ENCODE data around the gene JPH4.

The JPH4 gene

GRCh38 chr14:23580152-23580926 is 1.7 kb upstream of the JPH4 start:
- POLR2A ChIA-PET, result no interaction called here
- TF ChIP-seq, protein P1, sequence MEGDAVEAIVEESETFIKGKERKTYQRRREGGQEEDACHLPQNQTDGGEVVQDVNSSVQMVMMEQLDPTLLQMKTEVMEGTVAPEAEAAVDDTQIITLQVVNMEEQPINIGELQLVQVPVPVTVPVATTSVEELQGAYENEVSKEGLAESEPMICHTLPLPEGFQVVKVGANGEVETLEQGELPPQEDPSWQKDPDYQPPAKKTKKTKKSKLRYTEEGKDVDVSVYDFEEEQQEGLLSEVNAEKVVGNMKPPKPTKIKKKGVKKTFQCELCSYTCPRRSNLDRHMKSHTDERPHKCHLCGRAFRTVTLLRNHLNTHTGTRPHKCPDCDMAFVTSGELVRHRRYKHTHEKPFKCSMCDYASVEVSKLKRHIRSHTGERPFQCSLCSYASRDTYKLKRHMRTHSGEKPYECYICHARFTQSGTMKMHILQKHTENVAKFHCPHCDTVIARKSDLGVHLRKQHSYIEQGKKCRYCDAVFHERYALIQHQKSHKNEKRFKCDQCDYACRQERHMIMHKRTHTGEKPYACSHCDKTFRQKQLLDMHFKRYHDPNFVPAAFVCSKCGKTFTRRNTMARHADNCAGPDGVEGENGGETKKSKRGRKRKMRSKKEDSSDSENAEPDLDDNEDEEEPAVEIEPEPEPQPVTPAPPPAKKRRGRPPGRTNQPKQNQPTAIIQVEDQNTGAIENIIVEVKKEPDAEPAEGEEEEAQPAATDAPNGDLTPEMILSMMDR (IDR thresholded peaks at IDR 0.05; ENCODE audit: control extremely low read depth, extremely low read depth, low read depth, missing control alignments), result no peak
- DNase-seq (ENCODE audit: extremely low spot score), result no peak
- CTCF ChIA-PET, result interaction anchor here (0.7 to 2.5 kb wide), 5 partner anchors 9 to 52 kb away, joined by 3 to 12 read pairs (median 4); no protein-coding TSS in a partner anchor

DNA sequence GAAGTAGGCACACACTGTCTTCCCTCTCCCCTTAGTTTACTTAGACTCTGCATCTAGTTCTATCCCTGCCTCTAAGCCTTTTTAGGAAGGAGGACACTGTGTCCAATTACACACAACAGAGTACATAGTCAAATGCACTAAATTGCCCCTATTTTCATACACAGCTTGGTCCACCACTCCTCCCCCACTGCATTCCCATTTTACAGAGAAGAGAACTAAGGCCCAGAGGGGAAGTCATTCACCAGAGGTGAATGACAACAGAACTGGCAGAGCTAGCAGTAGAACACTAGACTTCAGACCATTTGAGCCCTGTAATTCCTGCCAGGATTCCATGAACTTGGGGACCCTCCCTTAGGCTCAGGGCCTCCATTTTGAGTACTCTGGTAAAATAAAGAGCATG is 1.1 kb upstream of the JPH4 start:
- CTCF ChIA-PET, result interaction anchor here (1.1 to 2.5 kb wide), 2 partner anchors 9 to 10 kb away, joined by 3 to 12 read pairs; no protein-coding TSS in a partner anchor

DNA sequence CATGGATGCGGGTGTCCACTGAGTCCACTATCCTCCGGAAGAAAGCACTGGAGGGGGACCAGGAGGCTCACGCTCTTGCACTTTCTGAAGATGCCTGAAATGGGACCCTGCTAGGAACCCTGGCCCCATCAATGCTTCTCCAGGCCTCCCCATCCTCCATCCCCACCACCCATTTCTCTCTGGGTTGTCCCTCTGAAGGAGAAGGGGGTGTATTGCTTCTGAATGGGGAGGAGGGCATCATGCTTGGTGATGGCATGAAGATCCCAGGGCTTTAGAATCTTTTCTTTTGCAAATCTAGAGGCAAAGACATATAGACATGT is 681 bp upstream of the JPH4 start:
- TF ChIP-seq, protein P1 (IDR thresholded peaks at IDR 0.05; ENCODE audit: control extremely low read depth, extremely low read depth, low read depth, missing control alignments), result no peak
- ChIA-PET POLR2A (no interaction called here), CTCF (interaction anchor here (2.5 kb wide), 1 partner anchor 10 kb away, joined by 12 read pairs; no protein-coding TSS in a partner anchor)
- no peak for DNase-seq (ENCODE audit: extremely low spot score)

More for the DNA sequence above, 1.1 kb upstream of the JPH4 start:
- POLR2A ChIA-PET, result no interaction called here
- TF ChIP-seq, protein P1 (IDR thresholded peaks at IDR 0.05; ENCODE audit: control extremely low read depth, extremely low read depth, low read depth, missing control alignments), result no peak
- DNase-seq (ENCODE audit: extremely low spot score), result no peak

DNA sequence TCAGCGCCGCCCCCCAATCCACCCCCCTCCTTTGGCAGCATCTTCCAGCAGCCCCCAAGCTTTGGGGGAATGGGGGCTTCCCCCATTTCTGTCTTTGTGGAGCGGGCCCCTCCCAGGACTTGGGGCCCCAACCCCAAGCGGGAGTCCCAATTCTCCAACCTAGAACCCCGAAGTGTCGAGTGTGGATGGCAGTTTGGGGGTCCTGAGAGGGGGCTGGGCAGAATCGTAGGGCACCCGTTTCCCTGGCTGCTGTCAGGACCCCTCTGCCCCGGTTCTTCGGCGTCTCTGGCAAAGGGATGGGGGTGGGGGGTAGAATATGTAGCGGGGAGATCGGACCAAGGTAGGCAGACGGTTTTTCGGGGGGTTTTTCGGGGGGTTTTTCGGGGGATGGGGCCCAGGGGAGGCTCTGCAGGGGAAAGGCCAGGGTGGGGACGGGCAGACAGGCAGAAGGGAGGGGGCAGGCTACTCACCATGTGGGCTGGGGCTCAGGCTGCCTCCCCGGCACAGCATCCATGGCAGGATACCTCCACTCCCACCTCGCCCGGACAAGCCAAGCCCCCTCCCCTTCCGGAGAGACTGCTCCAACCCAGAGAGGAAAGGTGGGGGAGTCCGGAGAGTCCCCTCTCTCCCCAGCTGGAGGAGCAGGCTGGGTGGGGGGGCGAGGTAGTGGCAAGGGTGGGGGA is 739 bp downstream of the JPH4 start:
- TF ChIP-seq, protein P1 (IDR thresholded peaks at IDR 0.05; ENCODE audit: control extremely low read depth, extremely low read depth, low read depth, missing control alignments), result no peak
- CTCF ChIA-PET, result interaction anchor here (2.5 kb wide), 1 partner anchor 11 kb away, joined by 12 read pairs; no protein-coding TSS in a partner anchor
- POLR2A ChIA-PET, result interaction anchor here (0.6 kb wide), 2 partner anchors 99 to 281 kb away, joined by 3 to 4 read pairs; no protein-coding TSS in a partner anchor
- DNase-seq (ENCODE audit: extremely low spot score), result no peak

GRCh38 chr14:23577004-23577681 is 1.4 kb downstream of the JPH4 start:
- ChIA-PET CTCF (no interaction called here), POLR2A (interaction anchor here (0.6 kb wide), 1 partner anchor 99 kb away, joined by 3 read pairs; no protein-coding TSS in a partner anchor)
- no peak for DNase-seq (ENCODE audit: extremely low spot score)
- TF ChIP-seq, protein P1 (IDR thresholded peaks at IDR 0.05; ENCODE audit: control extremely low read depth, extremely low read depth, low read depth, missing control alignments), result no peak

GRCh38 chr14:23573384-23574015 is 5.1 kb downstream of the JPH4 start:
- TF ChIP-seq, protein P1 (IDR thresholded peaks at IDR 0.05; ENCODE audit: control extremely low read depth, extremely low read depth, low read depth, missing control alignments), result no peak
- CTCF ChIA-PET, result interaction anchor here (0.9 to 3.8 kb wide), 5 partner anchors 10 to 33 kb away, joined by 3 to 19 read pairs (median 10); no protein-coding TSS in a partner anchor
- POLR2A ChIA-PET, result no interaction called here
- DNase-seq (ENCODE audit: extremely low spot score), result no peak

Data from GM10248 (cell line).